A549 (cell line): ENCODE measurements around the gene CAMKK2. TPM values are rescaled to one million over a fixed set of nuclear protein-coding genes. Genes with fewer than 3 reads are reported as not detected.

Experiments
- ATAC-seq, 2 experiments: fragments of 200-7000 bp in 1 of 2; fragments of >200 bp in 1 of 2; cut with Nextera tagmentation in 1 of 2; cut with Tn5 transposase in 1 of 2; 3 replicates each; pipeline versions ENCODE4 v1.8.0 to v1.9.1; 2018 to 2020; ENCODE audit warnings: mild to moderate bottlenecking in 1 of 2, moderate library complexity in 1 of 2
- CTCF ChIA-PET: fragments of 300-600 bp; sonication (Branson Sonifier 250); formaldehyde crosslinking; extraction: SDS; loops from one replicate; lab custom pipeline; 2021; ENCODE audit warnings: antibody characterized with exemption, inconsistent platforms; lab: Yijun Ruan, JAX
- POLR2A ChIA-PET: fragments of 350-600 bp; formaldehyde crosslinking; extraction: SDS; loops from one replicate; lab custom pipeline; 2021; ENCODE audit warnings: antibody characterized with exemption, inconsistent platforms; lab: Yijun Ruan, JAX
- DNase-seq, 2 experiments: peaks; one replicate each; pipeline versions ENCODE4 v3.0.0 to v3.0.0-alpha.2; 2011 to 2016; ENCODE audit warnings: low read depth in 1 of 2, low spot score in 1 of 2
- FAIRE-seq: peaks from 2 replicates; lab custom pipeline; 2011; peaks lifted over from hg19 to GRCh38; lab: Jason Lieb, UNC
- H3K27ac ChIP-seq, 2 experiments: fragments of >200 bp; sonication (Bioruptor Twin); formaldehyde crosslinking; 3 replicates each; pipeline ENCODE4 v1.5.1; 2016 to 2017
- H3K4me1 ChIP-seq: fragments of >200 bp; sonication (Bioruptor Twin); formaldehyde crosslinking; 3 replicates; pipeline ENCODE4 v1.6.1; 2016
- H3K4me2 ChIP-seq: fragments of >200 bp; sonication (Bioruptor Twin); formaldehyde crosslinking; 3 replicates; pipeline ENCODE4 v1.6.1; 2016
- H3K4me3 ChIP-seq: fragments of >200 bp; sonication (Bioruptor Twin); formaldehyde crosslinking; 3 replicates; pipeline ENCODE4 v1.5.1; 2016
- H3K9me3 ChIP-seq: fragments of >200 bp; sonication (Bioruptor Twin); formaldehyde crosslinking; 3 replicates; pipeline ENCODE4 v1.6.1; 2016
- BCL3 ChIP-seq: fragments of >200 bp; sonication (Bioruptor Twin); formaldehyde crosslinking; IDR thresholded peaks from 3 replicates; pipeline ENCODE4 v1.6.1; 2016
- CHD4 ChIP-seq: fragments of 200-600 bp; sonication (generic); IDR thresholded peaks from 2 replicates; pipeline ENCODE4 v1.6.1; 2016; ENCODE audit warnings: antibody characterized with exemption, mild to moderate bottlenecking, borderline replicate concordance
- CTCF ChIP-seq: fragments of >200 bp; sonication (Bioruptor Twin); formaldehyde crosslinking; IDR thresholded peaks from 3 replicates; pipeline ENCODE4 v1.5.1; 2016
- EP300 ChIP-seq, 2 experiments: fragments of >200 bp; sonication (Bioruptor Twin); formaldehyde crosslinking; IDR thresholded peaks; 2 replicates in 1 of 2; 3 replicates in 1 of 2; pipeline ENCODE4 v1.6.1; 2016 to 2017
- ESRRA ChIP-seq: fragments of 150-350 bp; IDR thresholded peaks from 2 replicates; pipeline ENCODE4 v1.6.1; 2014; ENCODE audit warnings: mild to moderate bottlenecking, low read length, borderline replicate concordance
- FOSL2 ChIP-seq, 2 experiments: fragments of 450-650 bp in 1 of 2; fragments of >200 bp in 1 of 2; sonication (Bioruptor Twin) in 1 of 2; formaldehyde crosslinking; IDR thresholded peaks; 2 replicates each; pipeline versions ENCODE4 v1.5.0 to v1.6.1; 2016 to 2020; ENCODE audit warnings: mild to moderate bottlenecking in 1 of 2, moderate library complexity in 1 of 2
- FOXS1 ChIP-seq: fragments of 250-450 bp; sonication (Bioruptor Pico); IDR thresholded peaks from 2 replicates; pipeline ENCODE4 v1.5.0; 2020; ENCODE audit warnings: mild to moderate bottlenecking, moderate library complexity
- HES2 ChIP-seq: fragments of >200 bp; sonication (Bioruptor Twin); formaldehyde crosslinking; IDR thresholded peaks from 2 replicates; pipeline ENCODE4 v1.6.1; 2016
- HMGXB4 ChIP-seq: fragments of 250-450 bp; sonication (Bioruptor Pico); IDR thresholded peaks from 2 replicates; pipeline ENCODE4 v1.5.0; 2021; ENCODE audit warnings: mild to moderate bottlenecking, moderate library complexity, borderline replicate concordance
- MAX ChIP-seq: IDR thresholded peaks from 2 replicates; pipeline ENCODE4 v1.6.1; 2012
- NR3C1 ChIP-seq: fragments of >200 bp; sonication (Bioruptor Twin); formaldehyde crosslinking; IDR thresholded peaks from 3 replicates; pipeline ENCODE4 v1.6.1; 2017
- POLR2AphosphoS2 ChIP-seq: conservative IDR thresholded peaks from 2 replicates; pipeline ENCODE4 v1.6.1; 2012; ENCODE audit warnings: low read length, improper control_type of control experiment, inconsistent platforms
- RCOR1 ChIP-seq: fragments of 150-350 bp; IDR thresholded peaks from 2 replicates; pipeline ENCODE4 v1.6.1; 2014; ENCODE audit warnings: antibody characterized with exemption, low read length, low read depth
- RNF2 ChIP-seq: fragments of 200-600 bp; sonication (generic); IDR thresholded peaks from 2 replicates; pipeline ENCODE4 v1.6.1; 2016; ENCODE audit warnings: low read depth, mild to moderate bottlenecking, antibody characterized with exemption, moderate library complexity, borderline replicate concordance
- SMC3 ChIP-seq: fragments of >200 bp; sonication (Bioruptor Twin); formaldehyde crosslinking; IDR thresholded peaks from 3 replicates; pipeline ENCODE4 v1.6.1; 2018; ENCODE audit warnings: inconsistent platforms
- TP53 ChIP-seq: fragments of 250-450 bp; sonication (Bioruptor Pico); IDR thresholded peaks from 2 replicates; pipeline ENCODE4 v1.5.0; 2021; ENCODE audit warnings: mild to moderate bottlenecking, moderate library complexity
- ZFP36 ChIP-seq: fragments of 450-650 bp; IDR thresholded peaks from 2 replicates; pipeline ENCODE4 v1.6.1; 2014; ENCODE audit warnings: borderline replicate concordance; ENCODE audit not compliant: partially characterized antibody
- WGBS: methylation state at CpG from one replicate; pipeline ENCODE4 v1.1.6; 2017; ENCODE audit errors: missing lambda C conversion rate; 5-methylcytosine and 5-hydroxymethylcytosine counted together
- polyA plus RNA-seq, 4 experiments: library from polyadenylated mRNA; depleted of rRNA in 3 of 4; stranded (reverse); fragments of >200 nt; fragmentation: RNase III in 1 of 4; extraction: RNeasy Plus Mini Kit Qiagen cat#74134 plus additional on column Dnase treatment in 1 of 4; gene quantifications; 2 replicates in 3 of 4; 3 replicates in 1 of 4; pipeline ENCODE4 v1.2.3, GENCODE V29; 2011 to 2017

The CAMKK2 gene
- polyA plus RNA-seq, 2 of the 4 experiments (the other 2 are of a cell fraction) = 15.3 to 24.8 TPM

GRCh38 chr12:121304306-121304705 lies 7.8 kb upstream of the CAMKK2 start:
- Histone ChIP-seq H3K4me1 (no peaks in the 10 kb centered on the region), H3K4me2 (no peak overlapping the region), H3K4me3 (no peak overlapping the region), H3K9me3 (no peaks in the 10 kb centered on the region), H3K27ac (no peak overlapping the region)
- TF ChIP-seq RNF2 (no peak), HMGXB4 (CRISPR knock-in tag) (no peak), EP300 (IDR thresholded peaks at IDR 0.05) (no peak), BCL3 (no peak), CHD4 (no peak), NR3C1 (no peak), ESRRA (no peak), FOSL2 (IDR thresholded peaks at IDR 0.05) (no peak), FOSL2 (CRISPR knock-in tag; IDR thresholded peaks at IDR 0.05) (no peak), CTCF (no peak), POLR2AphosphoS2 (no peak), ZFP36 (no peak), MAX (no peak), RCOR1 (no peak)
- no peak for FAIRE-seq
- DNase-seq = no peak
- 72% methylated on average over 4 of the region's 4 CpGs for WGBS
- POLR2A ChIA-PET = no interaction called here
- ATAC-seq = peak; percentile 42 to 65; a peak in 5 of 6 replicates
- CTCF ChIA-PET = interaction anchor here (1.0 to 1.3 kb wide), 3 partner anchors 14 to 139 kb away, joined by 3 to 4 read pairs (median 3); no protein-coding TSS in a partner anchor

GRCh38 chr12:121301876-121302275 lies 5.4 kb upstream of the CAMKK2 start:
- CTCF ChIA-PET = interaction anchor here (1.0 kb wide), 1 partner anchor 142 kb away, joined by 3 read pairs; no protein-coding TSS in a partner anchor
- ATAC-seq (no peak), FAIRE-seq (no peak), DNase-seq (no peak)
- no peak overlapping the region for H3K4me2 ChIP-seq
- no peak overlapping the region for H3K4me3 ChIP-seq
- WGBS = 71% methylated on average over 4 of the region's 4 CpGs
- no peak overlapping the region for H3K27ac ChIP-seq
- POLR2A ChIA-PET = no interaction called here
- H3K9me3 ChIP-seq = no peaks in the 10 kb centered on the region
- peaks cover 5% of the 10 kb centered on the region for H3K4me1 ChIP-seq
- no peak for TF ChIP-seq SMC3
- TF ChIP-seq TP53 (CRISPR knock-in tag) = no peak
- TF ChIP-seq FOXS1 (CRISPR knock-in tag) = no peak
- no peak for TF ChIP-seq HES2
- no peak for TF ChIP-seq CHD4
